Islet of Langerhans (tissue), 1 donor: ENCODE measurements around the gene MISP.
"Not testable (repeated sequence)": the region's sequence is repeated elsewhere in the genome, so short reads cannot be mapped to it uniquely, and the experiment has no call there.

Experiments used
- FAIRE-seq: peaks from one replicate; lab custom pipeline; 2011; peaks lifted over from hg19 to GRCh38; lab: Jason Lieb, UNC

MISP gene

DNA sequence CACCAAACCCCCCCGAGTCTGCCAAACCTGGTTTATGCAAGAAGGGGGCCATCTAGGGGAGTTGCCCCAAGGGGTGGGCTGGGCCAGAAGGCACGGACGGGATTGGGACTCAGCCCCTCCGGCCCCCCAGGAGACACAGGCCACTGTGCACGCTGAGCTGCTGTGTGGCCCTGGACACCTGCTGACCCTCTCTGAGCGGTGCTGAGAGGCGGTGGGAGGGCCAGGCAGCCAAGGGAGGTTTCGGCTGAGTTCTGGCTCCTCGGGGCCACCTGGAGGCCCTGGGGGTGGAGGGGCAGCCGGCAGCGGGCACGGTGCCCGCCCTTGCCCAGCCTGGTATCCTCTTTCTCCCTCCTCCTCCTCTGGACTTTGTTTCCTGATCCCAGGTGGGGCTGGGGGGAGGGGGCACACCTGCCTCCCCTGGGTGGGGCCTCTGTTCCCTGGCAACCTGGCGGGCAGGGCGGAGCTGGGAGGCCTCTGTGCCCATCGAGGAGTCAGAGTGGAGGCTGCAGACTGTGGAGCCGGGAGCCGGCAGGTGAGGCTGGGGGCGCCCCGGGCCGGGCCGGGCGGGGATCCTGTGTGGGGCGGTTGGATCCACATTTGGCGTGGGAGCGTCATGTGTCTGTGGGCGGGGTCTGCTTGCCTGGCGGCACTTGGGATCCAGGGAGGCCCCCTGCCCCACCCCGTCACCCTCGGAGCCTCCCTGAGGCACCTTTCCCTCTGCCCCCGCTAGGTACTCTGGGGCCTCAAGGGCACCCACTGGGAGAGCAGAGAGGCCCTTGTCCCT, at the start of gene MISP:
Gene MISP, plus strand, starts transcription at position 473 of the 784 bp plus-strand sequence. CDS start 5,835 bp downstream, outside the sequence.
- no peak for FAIRE-seq

- FAIRE-seq: not testable (repeated sequence)
These were observed 48.1 kb upstream of the MISP start for GRCh38 chr19:702847-703246.

DNA sequence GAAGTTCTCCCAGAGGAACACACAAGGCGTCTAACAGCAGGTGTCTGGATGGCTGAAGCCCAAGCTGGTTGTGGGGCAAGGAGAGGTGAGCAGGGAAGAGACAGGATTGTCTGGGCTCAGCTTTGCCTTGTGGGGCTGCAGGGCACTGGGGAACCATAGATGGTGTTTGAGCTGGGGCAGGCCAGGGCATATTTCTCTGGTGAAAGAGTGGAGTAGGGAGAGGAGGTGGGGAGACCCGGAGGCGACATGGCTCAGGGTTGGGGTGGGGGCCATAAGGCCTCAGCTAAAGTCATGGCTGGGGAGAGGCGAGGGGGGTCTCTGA, 47.6 kb upstream of the MISP start:
- FAIRE-seq: no peak

DNA sequence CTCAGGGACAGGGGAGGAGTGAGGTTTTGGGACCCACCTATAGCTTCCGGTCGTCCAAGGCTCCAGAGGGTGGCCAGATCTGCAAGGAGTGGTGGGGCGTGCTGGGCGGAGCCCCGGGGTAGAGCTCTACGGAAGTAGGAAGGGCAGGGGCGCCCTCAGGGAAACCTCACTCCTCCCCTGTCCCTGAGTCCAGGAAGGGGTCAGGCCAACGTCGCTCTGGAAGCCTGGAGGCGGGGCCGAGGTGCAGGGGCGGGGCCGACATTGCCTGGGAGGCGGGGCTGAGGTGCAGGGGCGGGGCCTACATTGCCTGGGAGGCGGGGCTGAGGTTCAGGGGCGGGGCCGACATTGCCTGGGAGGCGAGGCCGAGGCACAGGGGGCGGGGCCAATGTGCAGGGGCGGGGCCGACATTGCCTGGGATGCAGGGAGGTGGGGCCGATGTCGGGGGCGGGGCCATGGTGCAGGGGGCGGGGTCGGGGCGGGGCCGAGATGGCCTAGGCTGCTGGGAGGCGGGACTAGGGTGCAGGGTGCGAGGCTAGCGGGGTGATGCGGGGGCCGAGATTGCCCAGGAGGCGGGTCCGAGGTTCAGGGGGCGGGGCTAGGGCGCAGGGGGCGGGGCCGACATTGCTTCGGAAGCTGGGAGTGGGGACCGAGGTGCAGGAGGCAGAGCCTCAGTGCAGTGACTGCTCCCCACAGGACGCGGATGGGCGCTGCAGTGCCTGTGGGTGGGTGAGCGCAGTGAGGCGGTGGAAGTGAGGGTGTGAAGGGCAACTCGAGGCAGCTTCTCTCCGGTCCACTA, 47.1 kb upstream of the MISP start:
- no peak for FAIRE-seq

- no peak for FAIRE-seq
These were observed 46.5 kb upstream of the MISP start for GRCh38 chr19:704447-704741.

DNA sequence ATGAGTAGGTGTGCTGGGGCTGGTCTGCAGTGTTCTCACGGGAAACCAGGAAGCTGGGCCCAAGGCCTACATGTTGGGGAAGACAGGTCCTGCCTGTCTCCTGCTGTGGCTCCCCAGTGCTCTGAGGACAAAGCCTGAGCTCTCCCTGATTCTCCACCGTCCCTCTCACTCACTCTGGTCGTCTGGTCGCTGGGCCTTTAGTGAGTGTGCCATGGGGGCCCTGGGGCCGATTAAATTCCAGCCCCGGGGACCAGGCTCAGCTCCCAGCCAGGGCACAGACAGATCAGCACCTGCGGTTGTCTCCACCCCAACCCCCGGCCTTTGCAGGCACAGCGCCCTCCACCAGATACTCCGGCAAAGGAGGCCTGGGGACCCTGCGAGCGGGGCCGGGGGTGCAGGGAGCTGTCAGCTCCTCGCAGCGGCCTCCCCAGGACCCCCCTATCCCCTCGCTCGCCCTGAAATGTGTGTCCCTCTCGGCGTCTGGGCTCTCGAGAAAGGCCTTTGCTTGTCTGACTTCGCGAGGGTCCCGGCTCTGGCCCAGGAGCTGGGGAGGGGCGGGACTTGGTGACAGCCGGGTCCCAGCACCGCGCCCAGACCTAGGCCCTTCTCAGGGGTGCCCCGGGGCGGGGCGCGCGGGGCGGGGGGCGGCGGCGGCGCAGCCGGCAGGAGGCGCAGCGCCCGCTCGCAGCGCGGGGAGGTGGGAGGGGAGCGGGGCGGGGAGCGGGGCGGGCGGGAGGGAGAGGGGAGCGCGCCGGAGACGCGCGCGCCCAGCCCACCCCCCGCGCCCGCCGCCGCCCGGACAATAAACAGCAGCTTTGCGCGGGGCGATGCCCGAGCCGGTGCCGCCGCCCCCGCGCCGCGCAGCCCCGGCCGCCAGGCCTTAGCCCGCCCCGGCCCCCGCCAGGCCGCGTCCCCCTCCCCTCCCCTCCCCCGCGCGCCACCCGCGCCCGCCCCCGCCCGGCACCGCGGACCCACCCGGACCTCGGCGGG, 42.5 kb upstream of the MISP start, which contains the start of gene PALM:
Gene PALM, plus strand, starts transcription at position 782 of the 990 bp plus-strand sequence. CDS start 212 bp downstream, outside the sequence.
- no peak for FAIRE-seq

DNA sequence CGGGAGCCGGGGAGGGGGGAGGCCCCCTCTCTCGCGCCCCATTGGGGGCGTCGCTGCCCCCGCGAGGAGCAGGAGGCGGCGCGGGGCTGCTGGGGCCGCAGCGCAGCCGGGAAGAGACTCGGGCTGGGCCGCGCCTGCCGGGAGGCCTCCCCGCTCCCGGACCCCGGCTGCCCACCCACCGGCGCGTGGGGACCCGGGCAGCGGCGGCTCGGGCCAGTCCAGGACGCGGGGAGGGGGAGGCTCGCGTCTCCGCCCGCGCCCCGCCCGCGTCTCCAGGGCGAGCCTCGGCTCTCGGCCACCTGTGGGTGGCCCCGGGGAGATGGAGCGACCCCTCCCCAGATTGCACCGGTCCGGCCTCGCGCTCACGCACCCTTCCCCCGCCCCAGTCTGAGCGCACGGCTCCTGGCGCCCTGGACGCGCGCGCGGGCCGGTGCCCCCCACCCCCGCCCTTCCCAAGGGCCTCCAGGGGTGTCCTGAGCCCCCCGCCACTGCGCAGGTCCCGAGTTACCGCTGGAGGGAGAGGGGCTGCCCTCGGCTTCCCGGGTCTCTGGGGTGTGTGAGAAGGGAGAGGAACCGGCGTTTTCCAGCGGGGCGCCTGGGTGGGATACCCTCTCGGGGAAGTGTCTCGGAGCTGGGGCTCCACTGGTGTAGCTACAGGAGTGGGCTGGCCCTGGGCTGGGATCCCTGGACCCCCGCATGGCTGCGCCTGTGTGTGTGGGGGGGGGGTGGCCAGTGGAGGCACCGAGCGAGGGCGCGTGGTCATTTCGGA, 41.5 kb upstream of the MISP start:
- FAIRE-seq: no peak

DNA sequence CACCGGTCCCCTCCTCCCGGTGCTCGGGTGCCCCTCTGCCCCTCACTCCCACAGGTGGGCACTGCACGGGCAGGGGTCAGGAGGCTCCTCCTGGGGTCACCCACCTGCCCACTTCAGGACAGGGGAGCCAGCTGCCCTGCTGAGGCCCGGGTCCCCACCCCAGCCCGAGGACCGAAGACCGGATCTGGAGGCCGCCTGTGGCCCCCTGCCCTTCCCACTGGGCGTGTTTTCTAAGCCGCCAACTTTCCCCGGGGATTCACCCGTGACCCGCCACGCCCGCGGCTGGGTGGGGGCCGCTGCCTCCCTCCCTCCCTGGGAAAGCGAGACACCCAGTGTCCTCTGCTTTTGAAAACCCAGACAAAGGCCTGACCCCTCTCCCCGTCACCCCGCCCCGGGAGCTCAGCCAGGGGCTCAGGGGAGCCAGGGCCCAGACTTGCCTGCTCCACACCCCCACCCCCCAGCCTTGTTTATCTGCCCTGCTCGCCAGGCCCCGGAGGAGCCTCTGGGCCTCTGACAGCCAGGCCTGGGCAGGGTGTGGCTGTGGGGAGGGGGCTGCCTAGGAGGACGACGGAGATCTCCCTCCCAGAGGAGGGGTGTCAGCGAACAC, 40.8 kb upstream of the MISP start:
- no peak for FAIRE-seq

DNA sequence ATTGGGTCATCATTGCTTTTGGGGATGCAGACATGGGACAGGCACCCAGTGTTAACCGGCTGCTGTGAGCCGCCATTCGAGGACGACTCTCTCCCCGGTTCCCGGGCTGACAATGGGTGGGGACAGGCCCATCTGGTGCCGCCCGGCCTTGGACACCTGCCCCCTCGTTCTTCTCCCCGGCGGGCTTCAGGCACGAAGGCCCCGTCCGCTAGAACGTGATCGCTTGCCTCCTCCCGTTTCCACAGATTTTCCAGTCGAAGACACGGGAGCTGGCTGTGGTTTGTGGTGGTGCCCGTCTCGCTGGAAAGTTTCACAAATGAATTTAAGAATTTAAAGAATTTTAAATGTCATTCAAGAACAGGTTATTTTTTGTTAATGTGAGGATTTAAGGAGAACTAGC, 40.1 kb upstream of the MISP start:
- FAIRE-seq: no peak

DNA sequence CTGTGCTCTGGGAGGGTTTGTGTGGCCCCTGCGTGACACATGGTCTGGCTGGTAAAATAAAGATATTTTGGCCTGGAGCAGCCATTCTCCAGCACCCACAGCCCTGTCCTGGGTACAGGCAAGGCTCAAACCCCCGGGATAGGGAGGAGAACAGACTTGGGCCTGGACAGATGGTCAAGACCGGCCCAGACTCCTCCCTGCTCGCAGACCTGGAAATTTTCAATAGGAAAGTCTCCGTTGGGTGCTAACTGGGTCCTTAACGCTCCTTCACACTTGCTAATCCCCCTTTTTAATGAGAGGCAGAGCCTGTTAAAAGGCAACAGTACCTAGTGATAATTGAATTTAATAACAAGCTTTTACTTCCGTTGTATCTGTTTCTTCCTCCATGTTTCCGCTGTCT, 39.7 kb upstream of the MISP start:
- FAIRE-seq: no peak

- FAIRE-seq: no peak
These were observed 35.6 kb upstream of the MISP start for GRCh38 chr19:715347-715746.

GRCh38 chr19:718251-718951, 32.5 kb upstream of the MISP start:
- FAIRE-seq: no peak

DNA sequence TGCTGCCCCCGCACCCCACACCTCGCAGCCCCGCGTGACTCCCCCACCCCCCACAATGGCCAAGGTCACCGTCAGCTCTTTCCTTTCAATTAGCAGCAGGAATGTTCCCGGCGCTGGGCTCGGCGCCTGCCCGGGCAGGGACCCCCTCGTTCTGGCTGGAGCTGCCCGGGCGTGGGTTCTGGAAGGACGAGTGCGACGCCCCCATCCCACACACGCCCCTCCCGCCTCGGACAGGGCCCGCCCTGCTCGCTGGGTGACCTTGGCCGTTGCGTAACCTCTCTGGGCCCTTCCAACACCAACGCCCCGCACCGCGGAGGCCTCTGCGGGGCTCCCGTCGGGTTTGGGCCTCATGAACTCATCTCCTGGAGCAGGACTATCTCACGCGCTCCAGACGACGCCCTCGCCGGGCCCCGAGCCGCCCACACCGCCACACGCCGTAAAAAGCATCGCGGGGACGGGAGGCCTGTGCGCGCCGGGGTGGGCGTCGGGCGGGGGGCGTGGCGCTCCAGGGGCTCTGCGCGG, 31.9 kb upstream of the MISP start:
- FAIRE-seq: no peak

DNA sequence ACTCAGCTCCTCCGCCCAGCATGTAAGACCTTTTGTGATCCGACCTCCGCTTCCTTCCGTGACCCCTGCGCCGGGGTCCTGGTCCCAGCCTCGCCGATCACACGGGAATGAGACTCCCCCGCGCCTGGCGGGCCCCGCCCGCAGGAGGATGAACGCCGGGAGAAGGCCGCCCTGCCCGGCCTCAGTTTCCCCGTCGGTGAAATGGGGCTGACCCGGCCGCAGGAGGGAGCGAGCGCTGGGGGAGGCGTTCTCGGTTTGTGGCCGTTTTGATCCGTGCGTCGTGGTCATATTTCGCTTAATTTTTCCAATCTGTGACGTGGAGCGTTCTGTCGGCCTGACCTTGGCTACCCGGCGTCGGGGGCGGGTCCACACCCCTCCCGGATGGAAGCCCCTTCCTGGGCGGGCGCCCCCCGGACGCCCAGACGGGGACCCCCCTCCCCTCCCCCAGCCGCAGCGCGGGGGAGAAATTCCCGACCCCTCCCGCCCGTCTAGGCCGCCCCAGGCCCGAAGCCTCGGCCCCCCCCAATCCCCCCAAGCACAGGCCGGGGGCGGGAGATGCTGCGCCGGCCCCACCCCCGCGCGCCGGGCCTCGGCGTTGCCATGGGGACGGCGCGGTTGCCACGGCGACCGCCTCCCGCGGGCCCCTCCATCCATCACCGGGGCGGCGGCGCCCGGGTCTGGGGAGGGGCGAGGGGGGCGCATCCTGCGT, 31.1 kb upstream of the MISP start:
- no peak for FAIRE-seq

GRCh38 chr19:720345-721160, 30.4 kb upstream of the MISP start:
- FAIRE-seq: no peak

- no peak for FAIRE-seq
These were observed 28.3 kb upstream of the MISP start for GRCh38 chr19:722553-723101.

DNA sequence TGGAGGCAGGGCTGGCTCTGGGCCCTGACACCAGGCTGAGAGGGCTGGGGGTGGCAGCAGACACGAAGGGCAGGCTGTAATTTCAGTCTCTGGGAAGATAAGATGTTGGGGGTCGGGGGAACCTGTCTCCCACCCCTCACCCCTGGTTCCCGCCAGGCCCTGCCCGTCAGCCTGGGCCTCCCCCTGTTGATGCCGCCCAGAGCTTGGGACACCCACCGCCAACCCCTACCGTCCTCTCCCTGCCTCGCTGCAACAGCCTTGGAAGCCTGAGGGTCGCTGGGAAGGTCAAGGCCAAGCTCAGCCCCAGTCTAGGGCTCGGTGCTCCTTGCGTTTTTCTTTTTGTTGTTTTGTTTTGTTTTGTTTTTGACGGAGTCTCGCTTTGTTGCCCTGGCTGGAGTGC, 27.7 kb upstream of the MISP start:
- no peak for FAIRE-seq

GRCh38 chr19:723714-724113, 27.2 kb upstream of the MISP start:
- FAIRE-seq: no peak
